Globus pallidus (tissue), 1 donor: Measurements from ENCODE around the gene SVIL.
"Not testable (repeated sequence)": the region's sequence is repeated elsewhere in the genome, so short reads cannot be mapped to it uniquely, and the experiment has no call there.

Source experiments
- DNase-seq: peaks from one replicate; pipeline ENCODE4 v3.0.0-alpha.2; 2015; ENCODE audit warnings: low spot score

The SVIL gene

GRCh38 chr10:29603223-29603896 is 31.4 kb downstream of the SVIL start:
- DNase-seq: no peak

GRCh38 chr10:29600821-29601220 is 34.0 kb downstream of the SVIL start:
- DNase-seq: no peak

GRCh38 chr10:29600067-29600466 is 34.7 kb downstream of the SVIL start:
- no peak for DNase-seq

GRCh38 chr10:29598851-29599311 is 35.9 kb downstream of the SVIL start:
- DNase-seq: no peak

GRCh38 chr10:29596826-29597225 is 37.9 kb downstream of the SVIL start:
- no peak for DNase-seq

- no peak for DNase-seq
These were observed 38.4 kb downstream of the SVIL start for GRCh38 chr10:29596356-29596755.

GRCh38 chr10:29595636-29596225 is 39.0 kb downstream of the SVIL start:
- no peak for DNase-seq

- DNase-seq: no peak
These were observed 39.6 kb downstream of the SVIL start for GRCh38 chr10:29595146-29595545.

GRCh38 chr10:29591651-29591968 is 43.2 kb downstream of the SVIL start:
- DNase-seq: no peak

GRCh38 chr10:29590915-29591650 is 43.7 kb downstream of the SVIL start:
- no peak for DNase-seq

- DNase-seq: no peak
These were observed 45.9 kb downstream of the SVIL start for GRCh38 chr10:29588629-29589421.

GRCh38 chr10:29587750-29588628 is 46.8 kb downstream of the SVIL start:
- DNase-seq: not testable (repeated sequence)

- not testable (repeated sequence) for DNase-seq
These were observed 47.5 kb downstream of the SVIL start for GRCh38 chr10:29587102-29587749.

GRCh38 chr10:29586509-29586908 is 48.3 kb downstream of the SVIL start:
- no peak for DNase-seq

- DNase-seq: no peak
These were observed 49.2 kb downstream of the SVIL start for GRCh38 chr10:29585488-29585976.

- DNase-seq: no peak
These were observed 50.3 kb downstream of the SVIL start for GRCh38 chr10:29584436-29584835.

GRCh38 chr10:29583674-29584073 is 51.1 kb downstream of the SVIL start:
- no peak for DNase-seq

- DNase-seq: not testable (repeated sequence)
These were observed 52.0 kb downstream of the SVIL start for GRCh38 chr10:29582769-29583168.

GRCh38 chr10:29579455-29579970 is 55.3 kb downstream of the SVIL start:
- no peak for DNase-seq

GRCh38 chr10:29578457-29578856 is 56.3 kb downstream of the SVIL start:
- DNase-seq: no peak

GRCh38 chr10:29576681-29577080 is 58.1 kb downstream of the SVIL start:
- DNase-seq: no peak
